22Rv1 (cell line): ENCODE measurements around the gene CALCOCO1.

Source experiments
- H3K27ac ChIP-seq: fragments of 450-650 bp; 2 replicates; pipeline ENCODE4 v1.5.1; 2017
- CTCF ChIP-seq: fragments of 450-650 bp; IDR thresholded peaks from 2 replicates; pipeline ENCODE4 v1.5.1; 2017; ENCODE audit warnings: mild to moderate bottlenecking
- ZFX ChIP-seq: fragments of 450-650 bp; IDR thresholded peaks from 2 replicates; pipeline ENCODE4 v1.6.1; 2017; ENCODE audit warnings: antibody characterized with exemption, borderline replicate concordance

The CALCOCO1 gene

GRCh38 chr12:53756300-53757100 is 29.2 kb upstream of the CALCOCO1 start:
- TF ChIP-seq ZFX (no peak), CTCF (no peak)
- no peak overlapping the region for H3K27ac ChIP-seq

- peak overlapping the region; percentile 74 for H3K27ac ChIP-seq
- TF ChIP-seq CTCF (peak; percentile 3), ZFX (no peak)
Measured at GRCh38 chr12:53755893-53756292, 28.6 kb upstream of the CALCOCO1 start.

GRCh38 chr12:53755451-53755891 is 28.2 kb upstream of the CALCOCO1 start:
- peak overlapping the region; percentile 74 for H3K27ac ChIP-seq
- TF ChIP-seq ZFX, result no peak
- TF ChIP-seq CTCF, result peak; percentile 32

GRCh38 chr12:53754633-53755264 is 27.5 kb upstream of the CALCOCO1 start:
- TF ChIP-seq CTCF (no peak), ZFX (no peak)
- peak overlapping the region; percentile 74 for H3K27ac ChIP-seq

- TF ChIP-seq ZFX (no peak), CTCF (no peak)
- H3K27ac ChIP-seq, result peak overlapping the region; percentile 74
Measured at GRCh38 chr12:53754188-53754585, 26.9 kb upstream of the CALCOCO1 start.

GRCh38 chr12:53752621-53753020 is 25.4 kb upstream of the CALCOCO1 start:
- TF ChIP-seq CTCF (no peak), ZFX (no peak)
- H3K27ac ChIP-seq, result peak overlapping the region; percentile 5; the same call in 1 of the 2 replicates

GRCh38 chr12:53752192-53752601 is 24.9 kb upstream of the CALCOCO1 start:
- TF ChIP-seq CTCF (no peak), ZFX (no peak)
- peak overlapping the region; percentile 5; the same call in 1 of the 2 replicates for H3K27ac ChIP-seq
